HepG2 (cell line): Measurements from ENCODE around the gene ZNF416. TPM values are rescaled to one million over a fixed set of nuclear protein-coding genes. Genes with fewer than 3 reads are reported as not detected.

ENCODE experiments used
- ATF5 ChIP-seq: sonication (generic); formaldehyde crosslinking; IDR thresholded peaks from 2 replicates; pipeline ENCODE4 v1.4.0; 2020; ENCODE audit warnings: mild to moderate bottlenecking, low read depth, missing genetic modification reagents
- GABPA ChIP-seq, 2 experiments: IDR thresholded peaks; 2 replicates each; pipeline ENCODE4 v1.6.1; 2011 to 2016; ENCODE audit warnings: low read depth in 2 of 2, low read length in 1 of 2, missing biosample characterization in 1 of 2, missing genetic modification characterization in 1 of 2
- IKZF4 ChIP-seq: sonication (generic); formaldehyde crosslinking; IDR thresholded peaks from 2 replicates; pipeline ENCODE4 v1.5.1; 2020; ENCODE audit warnings: borderline replicate concordance, mild to moderate bottlenecking, low read depth, missing genetic modification reagents; ENCODE audit errors: not compliant biosample characterization
- KDM4B ChIP-seq: sonication (generic); formaldehyde crosslinking; IDR thresholded peaks from 2 replicates; pipeline ENCODE4 v1.4.0; 2020; ENCODE audit warnings: missing genetic modification reagents
- MXD1 ChIP-seq: sonication (generic); formaldehyde crosslinking; IDR thresholded peaks from 2 replicates; pipeline ENCODE4 v1.4.0; 2020; ENCODE audit warnings: mild to moderate bottlenecking, missing genetic modification reagents
- SMAD1 ChIP-seq: sonication (generic); formaldehyde crosslinking; IDR thresholded peaks from 2 replicates; pipeline ENCODE4 v1.4.0; 2020; ENCODE audit warnings: missing genetic modification reagents, low read depth, mild to moderate bottlenecking, borderline replicate concordance
- TAF1 ChIP-seq: sonication (generic); formaldehyde crosslinking; IDR thresholded peaks from 2 replicates; pipeline ENCODE4 v1.4.0; 2020; ENCODE audit warnings: missing genetic modification reagents
- TBX2 ChIP-seq: sonication (generic); formaldehyde crosslinking; IDR thresholded peaks from 2 replicates; pipeline ENCODE4 v1.5.0; 2020; ENCODE audit warnings: missing genetic modification reagents, mild to moderate bottlenecking, borderline replicate concordance
- ZFP1 ChIP-seq: IDR thresholded peaks from 2 replicates; pipeline ENCODE4 v1.6.1; 2016
- ZHX2 ChIP-seq, 2 experiments: sonication (generic) in 1 of 2; formaldehyde crosslinking in 1 of 2; IDR thresholded peaks; 2 replicates each; pipeline versions ENCODE4 v1.6.1 to v1.9.0; 2014 to 2022; ENCODE audit warnings: antibody characterized with exemption in 1 of 2, borderline replicate concordance in 1 of 2, inconsistent platforms in 1 of 2, low read depth in 1 of 2, missing genetic modification reagents in 1 of 2
- ZNF30 ChIP-seq: sonication (generic); formaldehyde crosslinking; IDR thresholded peaks from 2 replicates; pipeline ENCODE4 v1.5.0; 2020; ENCODE audit warnings: mild to moderate bottlenecking, missing genetic modification reagents
- ZNF317 ChIP-seq: sonication (generic); formaldehyde crosslinking; IDR thresholded peaks from 2 replicates; pipeline ENCODE4 v1.5.0; 2020; ENCODE audit warnings: mild to moderate bottlenecking, missing genetic modification reagents
- ZNF337 ChIP-seq: sonication (generic); formaldehyde crosslinking; IDR thresholded peaks from 2 replicates; pipeline ENCODE4 v1.5.1; 2020; ENCODE audit warnings: missing genetic modification reagents, low read depth, mild to moderate bottlenecking, borderline replicate concordance
- ZNF543 ChIP-seq: sonication (generic); formaldehyde crosslinking; IDR thresholded peaks from 2 replicates; pipeline ENCODE4 v1.4.0; 2020; ENCODE audit warnings: mild to moderate bottlenecking, missing genetic modification reagents
- ZNF547 ChIP-seq: sonication (generic); formaldehyde crosslinking; IDR thresholded peaks from 2 replicates; pipeline ENCODE4 v1.5.1; 2020; ENCODE audit warnings: mild to moderate bottlenecking, missing genetic modification reagents
- ZNF776 ChIP-seq: sonication (generic); formaldehyde crosslinking; IDR thresholded peaks from 2 replicates; pipeline ENCODE4 v1.4.0; 2020; ENCODE audit warnings: mild to moderate bottlenecking, missing genetic modification reagents
- ZNF792 ChIP-seq: IDR thresholded peaks from 2 replicates; pipeline ENCODE4 v1.6.1; 2016
- ZSCAN22 ChIP-seq: sonication (generic); formaldehyde crosslinking; IDR thresholded peaks from 2 replicates; pipeline ENCODE4 v1.4.0; 2020; ENCODE audit warnings: mild to moderate bottlenecking, missing genetic modification reagents
- ZXDC ChIP-seq: sonication (generic); formaldehyde crosslinking; IDR thresholded peaks from 2 replicates; pipeline ENCODE4 v1.5.0; 2020; ENCODE audit warnings: mild to moderate bottlenecking, missing genetic modification reagents
- polyA plus RNA-seq, 8 experiments: library from polyadenylated mRNA; depleted of rRNA in 3 of 8; stranded (reverse) in 7 of 8; unstranded in 1 of 8; fragments of >200 nt; fragmentation: Illumina TruSeq in 4 of 8; extraction: Trizol in 4 of 8; gene quantifications; 2 replicates each; pipeline versions ENCODE4 v1.2.1 to v1.2.3, GENCODE V29; 2011 to 2016; ENCODE audit warnings: low read depth in 4 of 8, missing spikeins in 1 of 8, mixed read lengths in 1 of 8; ENCODE audit not compliant: insufficient read depth in 1 of 8
- total RNA-seq, 5 experiments: library from RNA; depleted of rRNA; stranded (reverse); fragments of >200 nt; fragmentation: Illumina TruSeq; extraction: Trizol; gene quantifications; 2 replicates each; pipeline ENCODE4 v1.2.3, GENCODE V29; 2016; ENCODE audit warnings: low read depth in 1 of 5

Gene ZNF416
- total and polyA plus RNA-seq, 2 of the 13 experiments (the other 11 are each of a cell fraction or from before 2014, with no cell fraction given), result 1.5 to 5.3 TPM

GRCh38 chr19:57559404-57560025 lies 19.2 kb downstream of the ZNF416 start, which contains the start of gene ZNF550 (continued):
- TF ChIP-seq ZFP1 (CRISPR knock-in tag) (no peak), SMAD1 (CRISPR knock-in tag) (no peak), ATF5 (CRISPR knock-in tag) (no peak), ZNF337 (CRISPR knock-in tag) (peak; percentile 72; the same call in 1 of the 2 replicates), ZNF776 (0 out of 2 replicates have a peak, but pooled peaks have one; percentile 9), KDM4B (no peak), ZXDC (CRISPR knock-in tag) (0 out of 2 replicates have a peak, but pooled peaks have one; percentile 30), GABPA (IDR thresholded peaks at IDR 0.05; ENCODE audit: low read depth, low read length) (peak; percentile 95), GABPA (CRISPR knock-in tag; IDR thresholded peaks at IDR 0.05; ENCODE audit: low read depth) (peak; percentile 99), MXD1 (0 out of 2 replicates have a peak, but pooled peaks have one; percentile 28), TBX2 (CRISPR knock-in tag) (peak; percentile 66), ZNF792 (peak; percentile 54; the same call in 1 of the 2 replicates), TAF1 (CRISPR knock-in tag) (peak; percentile 81), ZSCAN22 (CRISPR knock-in tag) (peak; percentile 43; the same call in 1 of the 2 replicates), ZNF547 (CRISPR knock-in tag) (0 out of 2 replicates have a peak, but pooled peaks have one; percentile 62), IKZF4 (CRISPR knock-in tag) (peak; percentile 66), ZHX2 (IDR thresholded peaks at IDR 0.05; ENCODE audit: low read depth) (peak; percentile 92), ZHX2 (CRISPR knock-in tag; IDR thresholded peaks at IDR 0.05; ENCODE audit: borderline replicate concordance) (no peak), ZNF543 (CRISPR knock-in tag) (peak; percentile 49; the same call in 1 of the 2 replicates), ZNF30 (CRISPR knock-in tag) (no peak), ZNF317 (CRISPR knock-in tag) (peak; percentile 48; the same call in 1 of the 2 replicates)
